ENCODE data around the gene TNFRSF25.

DNA sequence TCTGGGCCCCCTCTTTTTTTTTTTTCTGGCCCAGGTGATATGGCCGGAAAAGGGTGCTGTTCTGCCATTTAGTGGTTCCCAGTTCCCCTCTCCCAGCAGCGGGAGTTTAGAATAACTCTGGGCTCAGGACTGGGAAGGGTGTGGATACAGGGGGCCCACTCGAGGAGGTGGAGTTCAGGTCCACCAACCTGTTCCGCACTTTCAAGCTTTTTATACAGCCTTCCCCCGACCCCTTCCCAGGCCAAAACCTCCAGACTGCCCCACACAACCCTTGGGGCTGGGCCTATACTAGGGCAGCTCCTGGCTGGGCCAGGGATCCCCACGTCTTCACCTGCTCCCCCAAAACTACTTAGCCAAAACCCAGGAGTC is 25.1 kb upstream of the TNFRSF25 start:
- no peak for TF ChIP-seq POLR2A (IDR thresholded peaks at IDR 0.05)
- TF ChIP-seq, protein P1, sequence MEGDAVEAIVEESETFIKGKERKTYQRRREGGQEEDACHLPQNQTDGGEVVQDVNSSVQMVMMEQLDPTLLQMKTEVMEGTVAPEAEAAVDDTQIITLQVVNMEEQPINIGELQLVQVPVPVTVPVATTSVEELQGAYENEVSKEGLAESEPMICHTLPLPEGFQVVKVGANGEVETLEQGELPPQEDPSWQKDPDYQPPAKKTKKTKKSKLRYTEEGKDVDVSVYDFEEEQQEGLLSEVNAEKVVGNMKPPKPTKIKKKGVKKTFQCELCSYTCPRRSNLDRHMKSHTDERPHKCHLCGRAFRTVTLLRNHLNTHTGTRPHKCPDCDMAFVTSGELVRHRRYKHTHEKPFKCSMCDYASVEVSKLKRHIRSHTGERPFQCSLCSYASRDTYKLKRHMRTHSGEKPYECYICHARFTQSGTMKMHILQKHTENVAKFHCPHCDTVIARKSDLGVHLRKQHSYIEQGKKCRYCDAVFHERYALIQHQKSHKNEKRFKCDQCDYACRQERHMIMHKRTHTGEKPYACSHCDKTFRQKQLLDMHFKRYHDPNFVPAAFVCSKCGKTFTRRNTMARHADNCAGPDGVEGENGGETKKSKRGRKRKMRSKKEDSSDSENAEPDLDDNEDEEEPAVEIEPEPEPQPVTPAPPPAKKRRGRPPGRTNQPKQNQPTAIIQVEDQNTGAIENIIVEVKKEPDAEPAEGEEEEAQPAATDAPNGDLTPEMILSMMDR (IDR thresholded peaks at IDR 0.05): no peak
- TF ChIP-seq POLR2AphosphoS5 (IDR thresholded peaks at IDR 0.05): no peak
- TF ChIP-seq EP300 (IDR thresholded peaks at IDR 0.05): no peak
